ENCODE results near the gene CHCHD3.

Gene CHCHD3

GRCh38 chr7:132793474-132793873 is 288.4 kb downstream of the CHCHD3 start:
- DNase-seq, result no peak

- no peak for DNase-seq
These were observed 290.9 kb downstream of the CHCHD3 start for GRCh38 chr7:132791036-132791435.

GRCh38 chr7:132790104-132790503 is 291.8 kb downstream of the CHCHD3 start:
- no peak for DNase-seq

GRCh38 chr7:132789281-132789680 is 292.6 kb downstream of the CHCHD3 start:
- DNase-seq, result no peak

DNA sequence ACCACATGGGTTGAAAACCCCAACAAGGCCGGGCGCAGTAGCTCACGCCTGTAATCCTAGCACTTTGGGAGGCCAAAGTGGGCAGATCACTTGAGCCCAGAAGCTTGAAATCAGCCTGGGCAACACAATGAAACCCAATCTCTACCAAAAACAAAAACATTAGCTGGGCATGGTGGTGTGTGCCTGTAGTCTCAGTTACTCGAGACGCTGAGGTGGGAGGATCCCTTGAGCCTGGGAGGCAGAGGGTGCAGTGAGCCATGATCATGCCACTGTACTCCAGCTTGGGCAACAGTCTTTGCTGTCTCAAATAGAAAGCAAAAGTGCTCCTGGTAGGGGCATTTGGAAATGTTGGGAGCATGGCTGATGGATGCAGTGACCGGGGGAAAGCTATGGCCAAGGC is 296.0 kb downstream of the CHCHD3 start:
- no peak for DNase-seq

DNA sequence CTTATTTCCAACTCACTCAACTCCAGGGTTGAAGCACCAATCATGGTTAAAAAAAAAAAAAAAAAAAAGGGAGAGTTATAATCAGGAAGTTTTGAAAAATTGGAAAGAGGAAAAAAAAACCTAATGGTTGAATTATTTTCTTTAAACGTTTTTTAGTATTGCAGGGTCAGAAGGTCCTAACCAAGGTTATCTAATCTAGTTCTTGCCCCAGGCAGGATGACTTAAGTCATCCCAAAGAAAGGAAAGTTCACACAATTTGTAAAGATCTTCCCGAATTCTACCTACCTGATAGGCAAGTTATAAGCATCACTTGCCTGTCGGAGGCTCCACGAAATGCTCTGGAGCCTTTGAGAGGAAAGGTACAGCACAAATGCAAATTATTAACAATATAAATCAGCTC is 297.5 kb downstream of the CHCHD3 start:
- DNase-seq, result no peak

GRCh38 chr7:132783824-132784223 is 298.1 kb downstream of the CHCHD3 start:
- no peak for DNase-seq

DNA sequence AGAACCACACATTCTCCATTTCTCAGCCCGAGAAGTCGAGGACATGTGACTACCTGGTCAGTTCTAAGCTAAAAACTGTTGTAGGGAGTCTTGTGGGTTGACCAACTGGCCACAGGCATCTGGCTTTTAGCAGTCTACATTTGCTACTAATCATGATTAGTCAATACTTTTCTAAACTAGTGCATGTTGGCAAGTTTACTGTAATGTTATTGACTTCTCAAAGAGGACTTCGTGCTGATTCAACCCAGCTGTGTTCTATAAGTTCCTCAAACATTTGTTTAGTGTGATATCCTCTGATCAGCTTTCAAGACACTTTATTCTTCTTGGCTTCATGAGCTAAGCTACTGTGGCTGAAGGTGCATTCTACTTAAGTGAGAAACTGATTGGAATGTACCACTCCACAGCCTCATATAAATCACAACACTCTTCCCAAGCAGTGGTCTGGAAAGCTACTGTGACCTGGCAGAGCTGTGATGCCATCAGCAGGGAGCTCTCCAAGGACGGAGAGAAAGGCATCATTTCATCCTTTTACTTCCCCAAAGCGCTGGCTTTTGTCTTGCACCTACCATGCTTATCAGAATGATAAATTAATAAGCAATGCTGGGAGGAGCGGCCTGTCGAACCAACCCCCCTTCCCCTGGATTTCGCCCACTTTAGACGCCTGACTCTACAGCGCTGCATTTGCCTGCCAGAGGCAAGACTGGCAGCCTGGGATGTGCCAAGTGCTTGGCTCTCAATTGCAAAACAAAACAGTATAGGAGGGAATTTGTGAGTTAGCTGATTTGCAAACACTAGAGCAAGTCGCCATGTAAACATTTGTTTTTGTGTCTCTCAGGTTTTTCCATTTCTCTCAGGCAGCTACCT is 298.9 kb downstream of the CHCHD3 start:
- DNase-seq, result no peak

DNA sequence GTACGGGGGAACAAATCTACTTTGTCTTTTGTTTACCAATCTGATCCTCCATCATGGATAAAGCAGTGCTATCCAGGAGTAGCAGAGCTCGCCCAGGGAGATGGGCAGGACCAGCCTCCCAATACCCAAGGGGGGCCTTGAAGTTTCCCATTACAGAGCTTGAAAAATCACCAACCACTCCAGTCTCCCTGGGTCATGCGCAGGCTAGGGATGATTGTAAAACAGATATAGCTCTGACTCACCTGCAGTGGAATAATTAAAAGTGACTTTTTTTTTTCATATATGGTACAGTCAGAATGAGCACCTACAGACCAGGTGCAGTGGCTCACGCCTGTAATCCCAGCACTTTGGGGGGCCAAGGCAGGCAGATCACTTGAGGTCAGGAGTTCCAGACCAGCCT is 301.1 kb downstream of the CHCHD3 start:
- DNase-seq, result no peak

DNA sequence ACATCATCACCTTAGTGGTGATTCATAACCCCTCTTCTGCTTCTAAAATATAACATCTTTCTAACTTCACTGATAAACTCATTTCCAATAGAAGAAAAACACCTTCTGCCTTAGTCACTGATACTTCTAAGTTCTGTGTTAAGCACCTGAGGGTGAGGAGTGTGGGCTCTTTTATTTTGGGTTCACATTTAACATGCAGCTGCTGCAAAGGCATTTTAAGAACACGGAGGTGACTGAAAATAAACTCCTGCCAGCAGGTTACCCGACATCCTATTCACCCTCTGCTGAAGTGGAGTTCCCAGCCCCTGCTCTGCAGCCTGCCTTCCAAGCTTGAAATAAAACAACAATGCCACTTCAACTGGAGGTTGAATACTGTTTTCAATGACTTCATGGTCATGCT is 302.7 kb downstream of the CHCHD3 start:
- DNase-seq, result no peak

GRCh38 chr7:132778761-132779160 is 303.1 kb downstream of the CHCHD3 start:
- no peak for DNase-seq

GRCh38 chr7:132777956-132778355 is 303.9 kb downstream of the CHCHD3 start:
- DNase-seq, result no peak

- no peak for DNase-seq
These were observed 304.5 kb downstream of the CHCHD3 start for GRCh38 chr7:132777414-132777813.

DNA sequence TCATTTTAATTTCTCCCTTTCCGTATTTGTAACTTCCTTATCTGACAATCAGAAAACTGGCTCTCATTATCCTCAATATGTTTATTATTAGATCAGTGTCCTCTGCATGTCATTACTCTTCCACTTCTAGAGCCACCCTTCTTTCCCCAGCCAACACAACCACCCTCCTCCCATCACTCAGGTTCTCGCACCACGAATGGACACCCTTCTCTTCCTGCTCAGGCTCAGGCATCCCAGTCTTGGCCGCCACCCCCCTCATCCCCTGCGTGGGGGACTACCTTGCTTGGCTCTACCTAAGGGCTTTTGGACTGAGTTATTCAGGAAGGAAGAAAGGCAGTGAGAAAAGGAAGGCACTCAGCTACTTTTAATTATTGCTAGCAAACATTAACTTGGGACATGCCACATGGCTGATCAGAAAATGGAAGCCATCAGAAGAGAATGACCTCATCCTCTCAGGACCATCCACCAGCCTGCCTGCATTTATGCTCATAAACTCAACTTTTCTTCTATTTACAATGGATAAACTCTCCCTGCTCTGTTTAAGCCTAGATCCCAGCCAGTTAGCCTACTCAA is 305.8 kb downstream of the CHCHD3 start:
- DNase-seq, result no peak

DNA sequence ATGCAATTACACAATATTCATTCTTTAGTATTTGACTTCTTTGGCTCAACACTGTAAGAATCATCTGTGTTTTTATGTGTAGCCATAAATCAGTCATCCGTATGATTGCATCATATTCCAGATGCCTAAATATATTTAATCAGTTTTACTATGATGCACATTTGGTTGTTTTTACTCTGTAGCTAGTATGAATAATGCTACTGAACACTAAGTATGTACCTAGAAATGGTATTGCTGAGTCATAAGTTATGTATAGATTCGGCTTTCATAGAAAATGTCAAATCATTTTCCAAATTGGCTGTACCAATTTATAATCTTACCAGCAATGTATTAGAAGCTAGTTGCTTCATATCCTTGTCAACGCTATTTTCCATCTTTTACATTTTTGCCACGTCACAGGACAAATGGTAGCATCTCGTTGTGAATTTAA is 308.3 kb downstream of the CHCHD3 start:
- DNase-seq, result no peak

GRCh38 chr7:132771301-132771730 is 310.6 kb downstream of the CHCHD3 start:
- DNase-seq, result no peak

GRCh38 chr7:132770055-132770454 is 311.8 kb downstream of the CHCHD3 start:
- no peak for DNase-seq

GRCh38 chr7:132769280-132769679 is 312.6 kb downstream of the CHCHD3 start:
- no peak for DNase-seq

DNA sequence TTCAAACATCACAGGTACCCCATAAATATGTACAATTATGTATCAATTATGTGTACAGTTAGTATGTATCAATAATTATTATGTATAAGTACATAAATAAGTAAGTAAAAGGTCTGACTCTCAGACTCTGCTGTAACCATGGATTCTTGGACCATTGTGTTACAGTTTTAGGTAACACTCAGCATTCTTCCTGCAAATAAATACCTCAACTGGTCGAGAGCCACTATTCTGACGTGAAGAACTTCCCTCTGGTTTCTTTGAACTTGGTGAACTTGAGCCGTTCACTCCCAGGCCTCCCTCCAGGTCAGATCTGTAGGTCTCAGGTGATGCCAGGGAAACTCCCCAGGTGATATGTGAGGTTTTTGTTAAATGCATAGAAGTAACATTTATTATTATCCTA is 313.8 kb downstream of the CHCHD3 start:
- DNase-seq, result no peak

GRCh38 chr7:132767378-132767777 is 314.5 kb downstream of the CHCHD3 start:
- no peak for DNase-seq

GRCh38 chr7:132766660-132767059 is 315.2 kb downstream of the CHCHD3 start:
- no peak for DNase-seq

DNA sequence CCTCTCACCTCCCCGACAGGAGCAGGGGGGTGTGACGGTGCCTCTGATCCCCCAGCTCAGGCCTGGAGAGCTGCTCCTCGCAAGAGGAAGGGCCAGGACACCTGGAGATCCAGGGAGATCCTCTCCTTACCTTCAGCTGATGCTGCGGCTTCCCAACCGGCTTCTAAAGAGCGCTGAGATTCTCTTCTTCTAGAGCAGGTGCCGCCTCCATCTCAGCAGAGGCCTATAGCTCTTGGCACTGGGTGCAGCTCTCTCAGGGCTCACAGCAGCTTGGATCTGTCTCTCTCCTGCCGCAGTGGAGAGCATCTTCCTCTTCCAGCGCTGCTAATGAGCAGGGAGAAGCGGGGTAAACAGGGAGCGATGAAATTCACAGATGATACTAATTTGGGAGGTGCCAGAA is 316.0 kb downstream of the CHCHD3 start:
- no peak for DNase-seq

DNA sequence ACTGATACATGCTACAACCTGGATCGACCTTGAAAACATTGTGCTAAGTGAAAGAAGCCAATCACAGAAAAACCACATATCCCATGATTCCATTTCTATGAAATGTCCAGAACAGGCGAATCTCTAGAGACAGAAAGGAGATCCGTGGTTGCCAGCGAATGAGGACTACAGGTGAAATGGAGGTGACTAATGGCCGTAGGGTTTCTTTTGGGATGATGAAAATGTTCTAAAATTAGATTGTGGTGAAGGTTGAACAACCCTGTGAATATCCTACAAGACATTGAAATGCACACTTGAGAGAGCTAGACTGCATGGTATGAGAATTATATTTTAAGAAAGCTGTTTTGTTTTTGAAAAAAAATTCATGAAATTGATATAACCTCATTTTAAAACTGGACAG is 317.1 kb downstream of the CHCHD3 start:
- no peak for DNase-seq

GRCh38 chr7:132760866-132761265 is 321.0 kb downstream of the CHCHD3 start:
- DNase-seq, result no peak

- no peak for DNase-seq
These were observed 321.7 kb downstream of the CHCHD3 start for GRCh38 chr7:132760244-132760623.
